H1 (cell line): ENCODE data around the gene DTX4.

Source experiments
- ASH2L ChIP-seq: fragments of 200-600, 300-600 bp; sonication (generic); IDR thresholded peaks from one replicate; pipeline ENCODE4 v1.7.1; 2017; ENCODE audit warnings: low read length
- CEBPB ChIP-seq: IDR thresholded peaks from 2 replicates; pipeline ENCODE4 v1.6.1; 2012; ENCODE audit warnings: low read depth, low read length
- CHD1 ChIP-seq: IDR thresholded peaks from 2 replicates; pipeline ENCODE4 v1.6.1; 2012; ENCODE audit warnings: low read depth, low read length, improper control_type of control experiment
- CHD2 ChIP-seq: IDR thresholded peaks from 2 replicates; pipeline ENCODE4 v1.6.1; 2012; ENCODE audit warnings: low read length, improper control_type of control experiment
- CTCF ChIP-seq, 3 experiments: IDR thresholded peaks; 1 replicate in 2 of 3; 2 replicates in 1 of 3; pipeline versions ENCODE4 v1.5.1 to v1.6.1; 2011; ENCODE audit warnings: low read length in 3 of 3, mild to moderate bottlenecking in 3 of 3, inconsistent platforms in 2 of 3, low read depth in 1 of 3, moderate library complexity in 1 of 3; ENCODE audit not compliant: insufficient read depth in 1 of 3; ENCODE audit errors: control extremely low read depth in 1 of 3
- EGR1 ChIP-seq: IDR thresholded peaks from 2 replicates; pipeline ENCODE4 v1.6.1; 2011; ENCODE audit warnings: low read depth, low read length, borderline replicate concordance
- EZH2 ChIP-seq: fragments of 200-600 bp; sonication (generic); IDR thresholded peaks from 2 replicates; pipeline ENCODE4 v1.7.1; 2012; ENCODE audit warnings: low read depth, mild to moderate bottlenecking, moderate library complexity, low read length, inconsistent platforms; ENCODE audit not compliant: severe bottlenecking
- GTF2F1 ChIP-seq: IDR thresholded peaks from 2 replicates; pipeline ENCODE4 v1.6.1; 2012; ENCODE audit warnings: low read depth, low read length, improper control_type of control experiment, borderline replicate concordance
- POLR2A ChIP-seq, 2 experiments: IDR thresholded peaks; 1 replicate in 1 of 2; 2 replicates in 1 of 2; pipeline ENCODE4 v1.6.1; 2011; ENCODE audit warnings: low read depth in 2 of 2, low read length in 2 of 2, mild to moderate bottlenecking in 2 of 2; ENCODE audit errors: control extremely low read depth in 1 of 2
- SP2 ChIP-seq: IDR thresholded peaks from 2 replicates; pipeline ENCODE4 v1.6.1; 2012; ENCODE audit warnings: mild to moderate bottlenecking, low read length, inconsistent platforms
- USF2 ChIP-seq: IDR thresholded peaks from 2 replicates; pipeline ENCODE4 v1.6.1; 2011; ENCODE audit warnings: low read length, improper control_type of control experiment
- ZNF274 ChIP-seq: IDR thresholded peaks from 2 replicates; pipeline ENCODE4 v1.7.0; 2012; ENCODE audit warnings: low read length, borderline replicate concordance; ENCODE audit errors: extremely low read depth

DNA sequence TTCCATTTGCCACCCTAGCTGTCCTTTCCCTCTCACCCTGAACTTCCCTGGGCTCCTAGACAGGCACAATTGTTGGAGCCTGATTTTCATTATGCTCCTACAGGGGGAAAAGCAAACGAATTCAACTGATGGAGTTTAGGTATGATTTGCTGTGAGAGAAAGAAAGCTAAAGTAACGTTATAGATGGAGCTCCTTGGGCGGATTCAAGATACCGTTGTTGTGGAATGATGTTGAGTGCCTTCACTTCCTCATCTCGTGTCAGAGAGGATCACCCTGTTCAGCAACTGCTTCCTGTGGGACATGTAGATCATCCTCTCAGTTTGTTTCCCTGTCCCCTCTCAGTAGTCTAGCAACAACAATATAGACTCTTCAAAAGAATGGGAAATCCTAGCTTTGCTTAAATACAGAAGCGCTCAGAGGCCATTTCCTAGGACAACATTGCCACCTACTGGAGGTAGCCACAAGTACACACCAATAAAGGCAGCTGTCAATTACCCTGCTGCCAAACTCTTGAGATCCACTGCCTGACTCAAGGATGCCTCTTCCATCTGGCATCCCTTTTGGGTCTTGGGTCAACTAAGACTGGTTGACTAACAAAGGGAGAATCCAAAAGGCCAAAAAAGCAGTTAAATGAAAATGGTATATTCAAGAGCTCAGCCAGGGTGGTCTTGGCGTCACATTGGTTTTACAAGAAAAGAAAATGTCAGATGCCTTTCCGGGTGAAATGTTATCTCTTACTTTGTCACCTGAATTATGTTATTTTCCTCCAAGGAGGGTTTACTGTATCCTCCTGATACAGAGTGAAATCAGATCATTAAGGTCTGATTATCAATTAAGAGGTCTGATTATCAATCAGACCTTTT, 13.5 kb upstream of the DTX4 start:
- TF ChIP-seq EZH2 (no peak), POLR2A (IDR thresholded peaks at IDR 0.05; ENCODE audit: control extremely low read depth in 1 of 2, low read depth in 2 of 2, low read length in 2 of 2) (no peak), EGR1 (no peak), CHD2 (no peak), CEBPB (no peak), GTF2F1 (no peak), USF2 (no peak), ZNF274 (no peak), CHD1 (no peak), SP2 (no peak), ASH2L (no peak), CTCF (IDR thresholded peaks at IDR 0.05; ENCODE audit: control extremely low read depth in 1 of 3, insufficient read depth in 1 of 3, low read depth in 1 of 3, low read length in 3 of 3) (peak; percentile 29 to 87 (median 80))
